Measurements from ENCODE around the gene PKD1. TPM values are rescaled to one million over a fixed set of nuclear protein-coding genes. Genes with fewer than 3 reads are reported as not detected.

The PKD1 gene
- total and polyA plus RNA-seq, 2 of the 13 experiments (the other 11 are each of a cell fraction or from before 2014, with no cell fraction given): 22.1 to 23.0 TPM

- Histone ChIP-seq H3K36me3 (replicated peaks in 1 of 2; ENCODE audit: control insufficient read depth in 1 of 2, insufficient read depth in 2 of 2, low read length in 2 of 2) (no peaks in the 10 kb centered on the region), H3K9me3 (ENCODE audit: low read length) (no peaks in the 10 kb centered on the region), H3K27me3 (ENCODE audit: control insufficient read depth in 1 of 2, insufficient read depth in 2 of 2, low read length in 2 of 2) (no peaks in the 10 kb centered on the region), H3K79me2 (ENCODE audit: insufficient read depth, low read length) (no peaks in the 10 kb centered on the region), H3K4me3 (replicated peaks in 1 of 3; ENCODE audit: insufficient read depth in 1 of 3, low read depth in 2 of 3, low read length in 3 of 3) (no peak overlapping the region), H3K27ac (ENCODE audit: extremely low read length, insufficient read depth, low read length) (no peak overlapping the region), H4K20me1 (ENCODE audit: insufficient read depth, low read length) (no peaks in the 10 kb centered on the region), H3K9ac (ENCODE audit: insufficient read depth, low read depth, low read length) (no peak overlapping the region), H2AFZ (ENCODE audit: low read length) (no peak overlapping the region), H3K4me1 (ENCODE audit: insufficient read depth, low read length) (peaks cover 18% of the 10 kb centered on the region), H3K4me2 (ENCODE audit: low read depth, low read length) (no peak overlapping the region)
- in situ Hi-C loops (cut with HindIII; ENCODE audit: extremely low pct_ligation_motif_present, low pct_unique_long_range_greater_than_20kb): no loop called here
- BruUV-seq (replicated peaks): no TSS peak
- CTCF ChIA-PET (ENCODE audit: low intra/inter-chr PET ratio, low total read pairs): no interaction called here
- intact Hi-C loops (cut with micrococcal nuclease; ENCODE audit: unreplicated experiment): no loop called here
- ATAC-seq (no peak), DNase-seq (ENCODE audit: low spot score) (no peak), FAIRE-seq (no peak)
- POLR2A ChIA-PET: interaction anchor here (1.2 kb wide), 1 partner anchor 29 kb away, joined by 4 read pairs; the partner anchor contains the start of gene TRAF7
- TF ChIP-seq IKZF4 (CRISPR knock-in tag; IDR thresholded peaks at IDR 0.05; ENCODE audit: borderline replicate concordance, low read depth, not compliant biosample characterization) (no peak), POLR2AphosphoS2 (IDR thresholded peaks at IDR 0.05; ENCODE audit: low read depth, low read length) (no peak)
- TF ChIP-seq, protein P1, sequence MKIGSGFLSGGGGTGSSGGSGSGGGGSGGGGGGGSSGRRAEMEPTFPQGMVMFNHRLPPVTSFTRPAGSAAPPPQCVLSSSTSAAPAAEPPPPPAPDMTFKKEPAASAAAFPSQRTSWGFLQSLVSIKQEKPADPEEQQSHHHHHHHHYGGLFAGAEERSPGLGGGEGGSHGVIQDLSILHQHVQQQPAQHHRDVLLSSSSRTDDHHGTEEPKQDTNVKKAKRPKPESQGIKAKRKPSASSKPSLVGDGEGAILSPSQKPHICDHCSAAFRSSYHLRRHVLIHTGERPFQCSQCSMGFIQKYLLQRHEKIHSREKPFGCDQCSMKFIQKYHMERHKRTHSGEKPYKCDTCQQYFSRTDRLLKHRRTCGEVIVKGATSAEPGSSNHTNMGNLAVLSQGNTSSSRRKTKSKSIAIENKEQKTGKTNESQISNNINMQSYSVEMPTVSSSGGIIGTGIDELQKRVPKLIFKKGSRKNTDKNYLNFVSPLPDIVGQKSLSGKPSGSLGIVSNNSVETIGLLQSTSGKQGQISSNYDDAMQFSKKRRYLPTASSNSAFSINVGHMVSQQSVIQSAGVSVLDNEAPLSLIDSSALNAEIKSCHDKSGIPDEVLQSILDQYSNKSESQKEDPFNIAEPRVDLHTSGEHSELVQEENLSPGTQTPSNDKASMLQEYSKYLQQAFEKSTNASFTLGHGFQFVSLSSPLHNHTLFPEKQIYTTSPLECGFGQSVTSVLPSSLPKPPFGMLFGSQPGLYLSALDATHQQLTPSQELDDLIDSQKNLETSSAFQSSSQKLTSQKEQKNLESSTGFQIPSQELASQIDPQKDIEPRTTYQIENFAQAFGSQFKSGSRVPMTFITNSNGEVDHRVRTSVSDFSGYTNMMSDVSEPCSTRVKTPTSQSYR (CRISPR knock-in tag; IDR thresholded peaks at IDR 0.05; ENCODE audit: borderline replicate concordance): no peak
- TF ChIP-seq, protein P2, sequence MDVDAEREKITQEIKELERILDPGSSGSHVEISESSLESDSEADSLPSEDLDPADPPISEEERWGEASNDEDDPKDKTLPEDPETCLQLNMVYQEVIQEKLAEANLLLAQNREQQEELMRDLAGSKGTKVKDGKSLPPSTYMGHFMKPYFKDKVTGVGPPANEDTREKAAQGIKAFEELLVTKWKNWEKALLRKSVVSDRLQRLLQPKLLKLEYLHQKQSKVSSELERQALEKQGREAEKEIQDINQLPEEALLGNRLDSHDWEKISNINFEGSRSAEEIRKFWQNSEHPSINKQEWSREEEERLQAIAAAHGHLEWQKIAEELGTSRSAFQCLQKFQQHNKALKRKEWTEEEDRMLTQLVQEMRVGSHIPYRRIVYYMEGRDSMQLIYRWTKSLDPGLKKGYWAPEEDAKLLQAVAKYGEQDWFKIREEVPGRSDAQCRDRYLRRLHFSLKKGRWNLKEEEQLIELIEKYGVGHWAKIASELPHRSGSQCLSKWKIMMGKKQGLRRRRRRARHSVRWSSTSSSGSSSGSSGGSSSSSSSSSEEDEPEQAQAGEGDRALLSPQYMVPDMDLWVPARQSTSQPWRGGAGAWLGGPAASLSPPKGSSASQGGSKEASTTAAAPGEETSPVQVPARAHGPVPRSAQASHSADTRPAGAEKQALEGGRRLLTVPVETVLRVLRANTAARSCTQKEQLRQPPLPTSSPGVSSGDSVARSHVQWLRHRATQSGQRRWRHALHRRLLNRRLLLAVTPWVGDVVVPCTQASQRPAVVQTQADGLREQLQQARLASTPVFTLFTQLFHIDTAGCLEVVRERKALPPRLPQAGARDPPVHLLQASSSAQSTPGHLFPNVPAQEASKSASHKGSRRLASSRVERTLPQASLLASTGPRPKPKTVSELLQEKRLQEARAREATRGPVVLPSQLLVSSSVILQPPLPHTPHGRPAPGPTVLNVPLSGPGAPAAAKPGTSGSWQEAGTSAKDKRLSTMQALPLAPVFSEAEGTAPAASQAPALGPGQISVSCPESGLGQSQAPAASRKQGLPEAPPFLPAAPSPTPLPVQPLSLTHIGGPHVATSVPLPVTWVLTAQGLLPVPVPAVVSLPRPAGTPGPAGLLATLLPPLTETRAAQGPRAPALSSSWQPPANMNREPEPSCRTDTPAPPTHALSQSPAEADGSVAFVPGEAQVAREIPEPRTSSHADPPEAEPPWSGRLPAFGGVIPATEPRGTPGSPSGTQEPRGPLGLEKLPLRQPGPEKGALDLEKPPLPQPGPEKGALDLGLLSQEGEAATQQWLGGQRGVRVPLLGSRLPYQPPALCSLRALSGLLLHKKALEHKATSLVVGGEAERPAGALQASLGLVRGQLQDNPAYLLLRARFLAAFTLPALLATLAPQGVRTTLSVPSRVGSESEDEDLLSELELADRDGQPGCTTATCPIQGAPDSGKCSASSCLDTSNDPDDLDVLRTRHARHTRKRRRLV (CRISPR knock-in tag; IDR thresholded peaks at IDR 0.05): no peak
- 87% methylated on average over 17 of the region's 19 CpGs for WGBS (ENCODE audit: low lambda C conversion rate)
These were observed 48.6 kb upstream of the PKD1 start for GRCh38 chr16:2184346-2184745.
